Activated B cell treated with CpG ODN at 0.5 μM for 24 hours (primary cell): ENCODE results near the gene ERFL. TPM values are rescaled to one million over a fixed set of nuclear protein-coding genes. Genes with fewer than 3 reads are reported as not detected.
A peak's percentile ranks its signal among the peaks of the same experiment; 100 is the strongest.

Source experiments
- ATAC-seq: fragments of 200-7000 bp; cut with Tn5 transposase; one replicate; pipeline ENCODE4 v1.10.0; 2021; ENCODE audit warnings: low read depth, mild to moderate bottlenecking, moderate library complexity
- CTCF ChIA-PET: fragments of 350-600 bp; sonication (Branson Sonifier 250); formaldehyde crosslinking; loops from one replicate; lab custom pipeline; 2021; ENCODE audit warnings: antibody characterized with exemption; lab: Charles Lee
- POLR2A ChIA-PET: fragments of 350-600 bp; sonication (Branson Sonifier 250); formaldehyde crosslinking; loops from one replicate; lab custom pipeline; 2021; ENCODE audit warnings: antibody characterized with exemption; lab: Charles Lee
- DNase-seq: peaks from one replicate; pipeline ENCODE4 v3.0.0; 2022
- H3K27ac Mint-ChIP-seq: one replicate; pipeline ENCODE4 v1.8.0; 2020; ENCODE audit warnings: mixed read lengths
- H3K27me3 Mint-ChIP-seq: one replicate; pipeline ENCODE4 v1.8.0; 2021; ENCODE audit warnings: mixed read lengths
- H3K36me3 Mint-ChIP-seq: one replicate; pipeline ENCODE4 v1.8.0; 2021; ENCODE audit warnings: low read depth, mixed read lengths
- H3K4me1 Mint-ChIP-seq: one replicate; pipeline ENCODE4 v1.8.0; 2021; ENCODE audit warnings: mixed read lengths
- H3K4me3 Mint-ChIP-seq: one replicate; pipeline ENCODE4 v1.8.0; 2020; ENCODE audit warnings: mild to moderate bottlenecking, mixed read lengths
- H3K9me3 Mint-ChIP-seq: one replicate; pipeline ENCODE4 v1.8.0; 2020; ENCODE audit warnings: mixed read lengths
- CTCF ChIP-seq: fragments of 200-600 bp; IDR thresholded peaks from one replicate; pipeline ENCODE4 v1.8.0; 2022; ENCODE audit warnings: antibody characterized with exemption, mild to moderate bottlenecking
- intact Hi-C: fragments of 100-400 bp; cut with micrococcal nuclease; formaldehyde crosslinking; loops from one replicate; pipeline ENCODE4 v1.15.1; 2024
- total RNA-seq: library from RNA; stranded (reverse); gene quantifications from 2 replicates; pipeline ENCODE4 v1.2.3, GENCODE V29; 2022

Gene ERFL
- total RNA-seq, 1 donor from 2014 or later: 1.1 TPM

DNA sequence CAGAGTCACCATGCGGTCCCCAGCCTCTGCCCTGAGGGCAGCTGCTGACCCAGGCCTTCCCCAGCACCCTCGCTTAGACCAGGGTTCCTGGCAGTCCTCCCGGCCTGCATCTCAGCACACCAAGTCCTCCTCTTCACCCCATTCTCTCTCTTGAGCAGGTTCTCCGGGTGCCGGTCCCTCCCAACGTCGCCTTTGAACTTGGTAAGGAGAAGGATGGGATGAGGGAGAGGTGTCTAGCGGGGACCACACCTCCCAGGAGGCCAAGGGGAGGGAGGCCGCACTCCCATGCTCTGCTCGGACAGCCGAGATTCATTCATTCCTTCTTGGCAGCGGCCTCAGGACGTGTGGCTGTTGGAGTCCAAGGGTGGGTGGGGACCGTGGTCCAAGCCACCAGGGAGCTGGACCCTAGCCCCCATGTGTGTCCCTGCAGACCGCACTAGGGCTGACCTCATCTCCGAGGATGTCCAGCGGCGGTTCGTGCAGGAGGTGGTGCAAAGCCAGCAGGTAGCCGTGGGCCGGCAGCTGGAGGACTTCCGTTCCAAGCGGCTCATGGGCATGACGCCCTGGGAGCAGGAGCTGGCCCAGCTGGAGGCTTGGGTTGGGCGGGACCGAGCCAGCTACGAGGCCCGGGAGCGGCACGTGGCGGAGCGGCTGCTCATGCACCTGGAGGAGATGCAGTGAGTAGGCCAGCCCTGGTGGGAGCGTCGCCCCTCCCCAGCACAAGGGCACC is 35.9 kb downstream of the ERFL start:
- Mint-ChIP-seq H3K27me3 (no peaks in the 10 kb centered on the region), H3K4me1 (peaks cover 33% of the 10 kb centered on the region), H3K27ac (no peak overlapping the region), H3K9me3 (no peaks in the 10 kb centered on the region), H3K4me3 (no peak overlapping the region), H3K36me3 (peaks cover 61% of the 10 kb centered on the region)
- no peak for DNase-seq
- POLR2A ChIA-PET: interaction anchor here (0.5 to 1.9 kb wide), 2 partner anchors 8 to 20 kb away, joined by 3 to 8 read pairs; no protein-coding TSS in a partner anchor
- CTCF ChIA-PET: interaction anchor here (1.0 kb wide), 1 partner anchor 19 kb away, joined by 3 read pairs; no protein-coding TSS in a partner anchor
- intact Hi-C loops: no loop called here
- TF ChIP-seq CTCF: no peak
- ATAC-seq: no peak

GRCh38 chr19:41890936-41891335 is 37.3 kb downstream of the ERFL start:
- ATAC-seq: no peak
- Mint-ChIP-seq H3K4me1 (peaks cover 47% of the 10 kb centered on the region), H3K4me3 (no peak overlapping the region), H3K27ac (no peak overlapping the region), H3K36me3 (peaks cover 62% of the 10 kb centered on the region), H3K9me3 (no peaks in the 10 kb centered on the region), H3K27me3 (no peaks in the 10 kb centered on the region)
- intact Hi-C loops: no loop called here
- no peak for DNase-seq
- ChIA-PET CTCF (interaction anchor here (0.6 to 1.1 kb wide), 3 partner anchors 14 to 54 kb away, joined by 3 to 4 read pairs (median 3); partner anchors contain the start of gene CD79A), POLR2A (interaction anchor here (0.7 to 1.9 kb wide), 4 partner anchors 18 to 355 kb away, joined by 4 to 8 read pairs (median 4); no protein-coding TSS in a partner anchor)
- TF ChIP-seq CTCF: no peak

GRCh38 chr19:41889896-41890295 is 38.4 kb downstream of the ERFL start:
- H3K9me3 Mint-ChIP-seq: no peaks in the 10 kb centered on the region
- ATAC-seq (no peak), DNase-seq (no peak)
- H3K27me3 Mint-ChIP-seq: no peaks in the 10 kb centered on the region
- H3K36me3 Mint-ChIP-seq: peaks cover 55% of the 10 kb centered on the region
- H3K27ac Mint-ChIP-seq: no peak overlapping the region
- no peak for TF ChIP-seq CTCF
- ChIA-PET CTCF (interaction anchor here (1.0 to 1.1 kb wide), 2 partner anchors 13 to 16 kb away, joined by 3 to 5 read pairs; partner anchors contain the start of gene CD79A), POLR2A (interaction anchor here (0.9 to 10.7 kb wide), 4 partner anchors 9 to 17 kb away, joined by 3 to 279 read pairs (median 8); partner anchors contain the start of gene CD79A)
- H3K4me3 Mint-ChIP-seq: no peak overlapping the region
- peaks cover 53% of the 10 kb centered on the region for H3K4me1 Mint-ChIP-seq
- intact Hi-C loops: loop anchor here (10.0 kb wide), 1 partner anchor 345 kb away; no protein-coding TSS in a partner anchor

DNA sequence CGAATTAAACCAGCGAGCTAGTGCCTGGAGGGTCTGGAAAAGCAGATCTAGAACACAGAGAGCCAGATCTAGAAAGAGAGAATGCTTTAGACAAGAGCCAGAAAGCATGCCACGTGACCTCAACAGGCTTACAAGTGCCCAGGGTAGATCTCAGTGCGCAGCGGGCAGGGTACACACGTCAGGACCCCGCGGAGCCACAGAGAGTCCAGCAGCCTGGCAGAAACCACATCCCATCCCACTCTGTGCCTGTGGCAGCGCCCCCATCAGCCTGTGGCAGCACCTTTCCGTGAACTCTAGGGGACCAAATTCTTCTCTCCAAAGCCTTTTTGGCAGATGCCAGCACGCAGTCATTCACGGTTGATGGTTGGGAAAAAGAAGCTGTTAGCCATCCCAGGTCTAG is 39.3 kb downstream of the ERFL start:
- TF ChIP-seq CTCF: no peak
- ATAC-seq (no peak), DNase-seq (no peak)
- peak overlapping the region; percentile 26 for H3K27ac Mint-ChIP-seq
- H3K4me1 Mint-ChIP-seq: peaks cover 61% of the 10 kb centered on the region
- H3K9me3 Mint-ChIP-seq: no peaks in the 10 kb centered on the region
- ChIA-PET CTCF (interaction anchor here (1.3 to 2.1 kb wide), 2 partner anchors 62 to 63 kb away, joined by 3 to 7 read pairs; no protein-coding TSS in a partner anchor), POLR2A (interaction anchor here (0.9 to 10.7 kb wide), 3 partner anchors 12 to 29 kb away, joined by 3 to 279 read pairs (median 6); partner anchors contain the start of genes CD79A and RPS19)
- no peaks in the 10 kb centered on the region for H3K27me3 Mint-ChIP-seq
- peaks cover 50% of the 10 kb centered on the region for H3K36me3 Mint-ChIP-seq
- no peak overlapping the region for H3K4me3 Mint-ChIP-seq
- intact Hi-C loops: loop anchor here (10.0 kb wide), 1 partner anchor 344 kb away; no protein-coding TSS in a partner anchor
